Keratinocyte (primary cell): ENCODE data around the gene MGRN1. TPM values are rescaled to one million over a fixed set of nuclear protein-coding genes. Genes with fewer than 3 reads are reported as not detected.

Experiments
- DNase-seq: peaks from one replicate; pipeline ENCODE4 v3.0.0-alpha.2; 2011; ENCODE audit warnings: low read depth, missing footprints, low spot score
- FAIRE-seq: peaks from 2 replicates; lab custom pipeline; 2011; peaks lifted over from hg19 to GRCh38; lab: Jason Lieb, UNC
- H2AFZ ChIP-seq: 2 replicates; pipeline ENCODE4 v1.6.0; 2012; ENCODE audit warnings: low read length, control low read depth, inconsistent platforms; ENCODE audit not compliant: control insufficient read depth
- H3K27ac ChIP-seq: 2 replicates; pipeline ENCODE4 v1.5.1; 2011; ENCODE audit warnings: low read length; ENCODE audit not compliant: control insufficient read depth, insufficient read depth
- H3K27me3 ChIP-seq: 3 replicates; pipeline ENCODE4 v1.6.0; 2011; ENCODE audit warnings: low read length; ENCODE audit not compliant: control insufficient read depth, insufficient read depth; ENCODE audit errors: extremely low read depth
- H3K36me3 ChIP-seq, 2 experiments: 2 replicates in 1 of 2; 3 replicates in 1 of 2; pipeline ENCODE4 v1.5.1; 2011; ENCODE audit warnings: low read length in 2 of 2, mild to moderate bottlenecking in 1 of 2; ENCODE audit not compliant: control insufficient read depth in 2 of 2, insufficient read depth in 2 of 2; ENCODE audit errors: extremely low read depth in 1 of 2
- H3K4me1 ChIP-seq: 3 replicates; pipeline ENCODE4 v1.5.1; 2011; ENCODE audit warnings: low read length; ENCODE audit not compliant: control insufficient read depth, insufficient read depth; ENCODE audit errors: extremely low read depth
- H3K4me2 ChIP-seq: 3 replicates; pipeline ENCODE4 v1.6.0; 2011; ENCODE audit warnings: low read depth, low read length; ENCODE audit not compliant: control insufficient read depth, insufficient read depth; ENCODE audit errors: extremely low read depth
- H3K4me3 ChIP-seq, 3 experiments: fragments of 200-600 bp in 1 of 3; sonication (generic) in 1 of 3; 2 replicates in 2 of 3; 3 replicates in 1 of 3; pipeline ENCODE4 v1.5.1; 2011 to 2016; ENCODE audit warnings: low read length in 3 of 3, mild to moderate bottlenecking in 3 of 3, control low read depth in 2 of 3, inconsistent platforms in 1 of 3, low read depth in 1 of 3, mixed read lengths in 1 of 3, mixed run types in 1 of 3, moderate library complexity in 1 of 3; ENCODE audit not compliant: control insufficient read depth in 2 of 3, insufficient read depth in 2 of 3; ENCODE audit errors: extremely low read depth in 1 of 3
- H3K79me2 ChIP-seq: 2 replicates; pipeline ENCODE4 v1.6.0; 2012; ENCODE audit warnings: low read length; ENCODE audit not compliant: control insufficient read depth, insufficient read depth
- H3K9ac ChIP-seq: 3 replicates; pipeline ENCODE4 v1.6.0; 2011; ENCODE audit warnings: low read length; ENCODE audit not compliant: control insufficient read depth, insufficient read depth; ENCODE audit errors: extremely low read depth
- H3K9me1 ChIP-seq: 3 replicates; pipeline ENCODE4 v1.6.0; 2011; ENCODE audit warnings: low read length; ENCODE audit not compliant: control insufficient read depth, insufficient read depth; ENCODE audit errors: extremely low read depth
- H3K9me3 ChIP-seq: 2 replicates; pipeline ENCODE4 v1.5.1; 2012; ENCODE audit warnings: low read depth, low read length; ENCODE audit not compliant: control insufficient read depth
- H4K20me1 ChIP-seq: 3 replicates; pipeline ENCODE4 v1.6.0; 2011; ENCODE audit warnings: low read length; ENCODE audit not compliant: control insufficient read depth, insufficient read depth; ENCODE audit errors: extremely low read depth
- EZH2 ChIP-seq: IDR thresholded peaks from one replicate; pipeline ENCODE4 v1.6.1; 2012; ENCODE audit warnings: inconsistent platforms, mild to moderate bottlenecking, low read length, moderate library complexity
- dilution Hi-C: fragments of 300-500 bp; cut with MboI; formaldehyde crosslinking; loops from one replicate; pipeline ENCODE4 v1.7.0; 2020; ENCODE audit warnings: low sequenced_read_pairs; ENCODE audit not compliant: extremely low pct_ligation_motif_present
- polyA plus RNA-seq, 5 experiments: library from polyadenylated mRNA; depleted of rRNA in 3 of 5; stranded (reverse) in 3 of 5; stranded (forward) in 1 of 5; unstranded in 1 of 5; fragments of >200 nt; gene quantifications; 1 replicate in 1 of 5; 2 replicates in 3 of 5; 3 replicates in 1 of 5; pipeline versions ENCODE4 v1.2.1 to v1.2.3, GENCODE V29; 2011 to 2012; ENCODE audit warnings: missing spikeins in 2 of 5, low read depth in 1 of 5, low replicate concordance in 1 of 5
- TF ChIP-seq, protein P1 (sequence below), 3 experiments: IDR thresholded peaks in 1 of 3; conservative IDR thresholded peaks in 1 of 3; optimal IDR thresholded peaks in 1 of 3; 2 replicates in 2 of 3; 3 replicates in 1 of 3; pipeline versions ENCODE3 to v1.5.1; 2011; ENCODE audit warnings: low read length in 3 of 3, mild to moderate bottlenecking in 3 of 3, moderate library complexity in 2 of 3, control low read depth in 1 of 3, inconsistent platforms in 1 of 3; ENCODE audit not compliant: insufficient read depth in 2 of 3; ENCODE audit errors: extremely low read depth in 1 of 3

MGRN1 gene
- polyA plus RNA-seq, 1 donor (not counting 4 experiments of a cell fraction or from before 2014, with no cell fraction given) = 1.9 TPM

DNA sequence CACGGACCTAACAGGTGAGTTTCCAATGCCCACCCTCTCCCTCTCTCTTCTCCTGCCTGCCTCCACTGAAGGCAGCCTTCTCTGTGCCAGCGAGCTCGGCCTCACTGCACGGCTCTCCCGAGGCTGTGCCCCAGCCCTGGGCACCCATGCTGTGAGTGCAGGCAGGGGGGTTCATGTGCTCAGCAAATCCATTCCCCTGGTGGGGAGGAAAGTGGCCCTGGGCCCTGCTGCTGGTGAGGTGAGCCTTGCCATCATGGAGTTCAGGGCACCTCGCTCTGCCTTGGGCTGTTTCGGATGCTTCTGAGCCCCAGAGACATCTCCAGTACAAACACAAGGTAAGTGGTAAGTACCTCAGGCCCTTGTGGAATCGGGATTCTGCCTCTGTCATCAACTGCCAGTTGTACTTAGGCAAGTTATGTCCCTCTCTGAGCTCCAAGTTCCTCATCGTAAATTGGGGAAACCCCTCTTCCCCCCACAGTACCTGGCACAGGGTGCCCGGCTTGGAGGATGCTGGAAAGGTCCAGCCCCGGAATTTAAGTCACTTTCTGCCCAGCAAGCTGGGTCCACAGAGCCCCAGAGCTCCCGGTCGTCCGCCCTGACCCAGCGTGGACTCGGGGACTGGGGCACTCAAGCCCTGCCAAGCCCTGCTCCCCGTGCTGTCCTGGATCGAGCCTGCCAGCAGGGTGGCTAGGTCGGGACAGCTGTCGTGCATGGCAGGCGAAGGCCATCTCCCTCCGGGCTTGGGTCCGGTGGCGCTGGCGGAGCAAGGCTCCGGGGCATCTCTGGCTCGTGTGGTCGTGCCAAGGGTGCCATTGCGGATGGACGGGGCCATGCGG, 68.1 kb downstream of the MGRN1 start:
- H3K27me3 ChIP-seq = no peaks in the 10 kb centered on the region
- no peaks in the 10 kb centered on the region for H3K79me2 ChIP-seq
- peaks cover 4 to 22% of the 10 kb centered on the region in 2 experiments for H3K36me3 ChIP-seq
- no peaks in the 10 kb centered on the region for H3K9me1 ChIP-seq
- H3K9me3 ChIP-seq = no peaks in the 10 kb centered on the region
- H3K4me3 ChIP-seq = peak overlapping the region; percentile 46 to 76 (median 59)
- no peak for DNase-seq
- no peaks in the 10 kb centered on the region for H4K20me1 ChIP-seq
- TF ChIP-seq, protein P1, sequence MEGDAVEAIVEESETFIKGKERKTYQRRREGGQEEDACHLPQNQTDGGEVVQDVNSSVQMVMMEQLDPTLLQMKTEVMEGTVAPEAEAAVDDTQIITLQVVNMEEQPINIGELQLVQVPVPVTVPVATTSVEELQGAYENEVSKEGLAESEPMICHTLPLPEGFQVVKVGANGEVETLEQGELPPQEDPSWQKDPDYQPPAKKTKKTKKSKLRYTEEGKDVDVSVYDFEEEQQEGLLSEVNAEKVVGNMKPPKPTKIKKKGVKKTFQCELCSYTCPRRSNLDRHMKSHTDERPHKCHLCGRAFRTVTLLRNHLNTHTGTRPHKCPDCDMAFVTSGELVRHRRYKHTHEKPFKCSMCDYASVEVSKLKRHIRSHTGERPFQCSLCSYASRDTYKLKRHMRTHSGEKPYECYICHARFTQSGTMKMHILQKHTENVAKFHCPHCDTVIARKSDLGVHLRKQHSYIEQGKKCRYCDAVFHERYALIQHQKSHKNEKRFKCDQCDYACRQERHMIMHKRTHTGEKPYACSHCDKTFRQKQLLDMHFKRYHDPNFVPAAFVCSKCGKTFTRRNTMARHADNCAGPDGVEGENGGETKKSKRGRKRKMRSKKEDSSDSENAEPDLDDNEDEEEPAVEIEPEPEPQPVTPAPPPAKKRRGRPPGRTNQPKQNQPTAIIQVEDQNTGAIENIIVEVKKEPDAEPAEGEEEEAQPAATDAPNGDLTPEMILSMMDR (optimal IDR thresholded peaks at IDR 0.05 in 1 of 3, IDR thresholded peaks at IDR 0.05 in 1 of 3, conservative IDR thresholded peaks at IDR 0.05 in 1 of 3; ENCODE audit: extremely low read depth in 1 of 3, insufficient read depth in 2 of 3, low read length in 3 of 3) = no peak
- TF ChIP-seq EZH2 = no peak
- H3K4me1 ChIP-seq = peaks cover 5% of the 10 kb centered on the region
- FAIRE-seq = no peak
- H3K9ac ChIP-seq = peak overlapping the region; percentile 42
- H3K4me2 ChIP-seq = peak overlapping the region; percentile 79
- dilution Hi-C loops = no loop called here
- peak overlapping the region; percentile 56 for H2AFZ ChIP-seq
- no peak overlapping the region for H3K27ac ChIP-seq

DNA sequence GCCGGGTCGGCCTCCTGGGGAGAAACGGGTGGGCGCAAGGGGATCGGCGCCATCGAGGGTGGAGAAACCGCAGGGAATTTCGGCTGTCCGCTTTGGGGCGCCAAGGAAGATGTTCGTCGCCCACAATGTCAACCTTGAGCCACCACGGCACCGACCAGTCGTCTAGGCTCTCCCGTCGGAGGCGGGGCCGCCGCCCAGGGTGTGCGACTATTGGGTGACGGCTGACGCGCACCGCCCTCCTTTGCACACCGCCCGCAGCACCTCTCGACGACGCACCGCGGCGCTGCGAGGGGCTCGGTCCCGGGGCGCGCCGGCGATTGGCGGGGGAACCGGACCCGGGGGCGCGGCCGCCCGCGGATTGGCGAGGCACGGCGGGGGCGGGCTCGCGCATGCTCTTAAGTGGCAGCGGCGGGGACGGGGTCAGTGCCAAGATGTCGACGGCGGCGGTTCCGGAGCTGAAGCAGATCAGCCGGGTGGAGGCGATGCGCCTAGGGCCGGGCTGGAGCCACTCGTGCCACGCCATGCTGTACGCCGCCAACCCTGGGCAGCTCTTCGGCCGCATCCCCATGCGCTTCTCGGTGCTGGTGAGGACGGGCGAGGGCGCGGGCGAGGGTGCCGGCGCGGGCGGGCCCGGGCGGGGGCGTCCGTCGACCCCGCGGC, 68.8 kb downstream of the MGRN1 start, which contains the start of gene NUDT16L1:
Gene NUDT16L1, plus strand, starts transcription at position 267 of the 660 bp plus-strand sequence. Its CDS starts 165 bp downstream, at position 432.
- Histone ChIP-seq H3K79me2 (no peaks in the 10 kb centered on the region), H3K27ac (peak within 1 kb of the TSS; percentile 40), H2AFZ (peak within 1 kb of the TSS; percentile 56), H3K4me3 (peak within 1 kb of the TSS; percentile 76 to 81 (median 80)), H3K4me1 (peaks cover 5% of the 10 kb centered on the region), H3K9me3 (no peaks in the 10 kb centered on the region), H3K9ac (peak within 1 kb of the TSS; percentile 77), H4K20me1 (no peaks in the 10 kb centered on the region), H3K27me3 (no peaks in the 10 kb centered on the region), H3K4me2 (peak within 1 kb of the TSS; percentile 79), H3K9me1 (no peaks in the 10 kb centered on the region), H3K36me3 (peaks cover 6 to 20% of the 10 kb centered on the region in 2 experiments)
- FAIRE-seq = peak; percentile 80
- dilution Hi-C loops = no loop called here
- peak; percentile 40 for DNase-seq
- no peak for TF ChIP-seq EZH2
- TF ChIP-seq, protein P1 (optimal IDR thresholded peaks at IDR 0.05 in 1 of 3, IDR thresholded peaks at IDR 0.05 in 1 of 3, conservative IDR thresholded peaks at IDR 0.05 in 1 of 3; ENCODE audit: extremely low read depth in 1 of 3, insufficient read depth in 2 of 3, low read length in 3 of 3) = peak in 1 of 3 experiments; percentile 12
